ENCODE measurements around the gene FAM81A.
"Not testable (repeated sequence)": the region's sequence is repeated elsewhere in the genome, so short reads cannot be mapped to it uniquely, and the experiment has no call there.

FAM81A gene

GRCh38 chr15:59484399-59484798, 46.4 kb downstream of the FAM81A start:
- DNase-seq (ENCODE audit: low spot score) (no peak), FAIRE-seq (no peak)

- no peak for FAIRE-seq
- DNase-seq (ENCODE audit: low spot score) = no peak
These were observed 47.0 kb downstream of the FAM81A start for GRCh38 chr15:59485036-59485435.

GRCh38 chr15:59489485-59489884, 51.5 kb downstream of the FAM81A start:
- not testable (repeated sequence) for FAIRE-seq; DNase-seq (ENCODE audit: low spot score)

GRCh38 chr15:59491062-59491461, 53.1 kb downstream of the FAM81A start:
- no peak for FAIRE-seq

GRCh38 chr15:59492389-59493377, 54.7 kb downstream of the FAM81A start:
- DNase-seq (ENCODE audit: low spot score) = peak; percentile 61

More at GRCh38 chr15:59491062-59491461, 53.1 kb downstream of the FAM81A start:
- DNase-seq (ENCODE audit: low spot score) = no peak

GRCh38 chr15:59501597-59501996, 63.6 kb downstream of the FAM81A start:
- FAIRE-seq (peak; percentile 70), DNase-seq (ENCODE audit: low spot score) (peak; percentile 67)

More at GRCh38 chr15:59492389-59493377, 54.7 kb downstream of the FAM81A start:
- peak; percentile 48 for FAIRE-seq

GRCh38 chr15:59515190-59515589, 77.2 kb downstream of the FAM81A start:
- FAIRE-seq = no peak

GRCh38 chr15:59516655-59517461, 78.9 kb downstream of the FAM81A start:
- no peak for DNase-seq (ENCODE audit: low spot score)
- no peak for FAIRE-seq

More at GRCh38 chr15:59515190-59515589, 77.2 kb downstream of the FAM81A start:
- DNase-seq (ENCODE audit: low spot score) = no peak

- no peak for FAIRE-seq
These were observed 81.3 kb downstream of the FAM81A start for GRCh38 chr15:59519329-59519728.

GRCh38 chr15:59521443-59521842, 83.5 kb downstream of the FAM81A start:
- no peak for FAIRE-seq
- no peak for DNase-seq (ENCODE audit: low spot score)

More at GRCh38 chr15:59519329-59519728, 81.3 kb downstream of the FAM81A start:
- DNase-seq (ENCODE audit: low spot score) = no peak

- no peak for DNase-seq (ENCODE audit: low spot score)
- FAIRE-seq = no peak
These were observed 85.0 kb downstream of the FAM81A start for GRCh38 chr15:59522988-59523461.

GRCh38 chr15:59523702-59524101, 85.7 kb downstream of the FAM81A start:
- FAIRE-seq = no peak
- DNase-seq (ENCODE audit: low spot score) = no peak

GRCh38 chr15:59524331-59524731, 86.3 kb downstream of the FAM81A start:
- no peak for DNase-seq (ENCODE audit: low spot score)
- no peak for FAIRE-seq

- FAIRE-seq; DNase-seq (ENCODE audit: low spot score): not testable (repeated sequence)
These were observed 88.5 kb downstream of the FAM81A start for GRCh38 chr15:59526466-59526865.

GRCh38 chr15:59528429-59528828, 90.4 kb downstream of the FAM81A start:
- FAIRE-seq (no peak), DNase-seq (ENCODE audit: low spot score) (no peak)

GRCh38 chr15:59528961-59529402, 91.0 kb downstream of the FAM81A start:
- DNase-seq (ENCODE audit: low spot score) = peak; percentile 77
- FAIRE-seq = peak; percentile 79

- FAIRE-seq (no peak), DNase-seq (ENCODE audit: low spot score) (no peak)
These were observed 93.2 kb downstream of the FAM81A start for GRCh38 chr15:59531066-59531675.

GRCh38 chr15:59532770-59533379, 94.9 kb downstream of the FAM81A start:
- DNase-seq (ENCODE audit: low spot score) (peak; percentile 27), FAIRE-seq (peak; percentile 52)

GRCh38 chr15:59536553-59536952, 98.6 kb downstream of the FAM81A start:
- DNase-seq (ENCODE audit: low spot score) (no peak), FAIRE-seq (no peak)

- FAIRE-seq (no peak), DNase-seq (ENCODE audit: low spot score) (no peak)
These were observed 99.4 kb downstream of the FAM81A start for GRCh38 chr15:59537403-59537802.

GRCh38 chr15:59538494-59538893, 100.5 kb downstream of the FAM81A start:
- DNase-seq (ENCODE audit: low spot score) (no peak), FAIRE-seq (no peak)
